Mucosa of descending colon (tissue), 3 donors: ENCODE results near the gene CEACAM6. TPM values are rescaled to one million over a fixed set of nuclear protein-coding genes. Genes with fewer than 3 reads are reported as not detected.

Experiments
- ATAC-seq: fragments of 200-7000 bp; cut with Tn5 transposase; one replicate; pipeline ENCODE4 v1.9.1; 2020; ENCODE audit warnings: mild to moderate bottlenecking, moderate library complexity
- DNase-seq, 3 donors: peaks; one replicate each; pipeline ENCODE4 v3.0.0-alpha.2; 2020
- H3K36me3 ChIP-seq: fragments of 200-600 bp; one replicate; pipeline ENCODE4 v1.8.0; 2021; ENCODE audit warnings: low read depth, mild to moderate bottlenecking
- H3K4me1 ChIP-seq: fragments of 200-600 bp; one replicate; pipeline ENCODE4 v1.8.0; 2021; ENCODE audit warnings: low read depth, mild to moderate bottlenecking
- H3K4me3 ChIP-seq: fragments of 200-600 bp; one replicate; pipeline ENCODE4 v1.8.0; 2021; ENCODE audit warnings: mild to moderate bottlenecking
- H3K9me3 ChIP-seq: fragments of 200-600 bp; one replicate; pipeline ENCODE4 v1.8.0; 2021; ENCODE audit warnings: mild to moderate bottlenecking
- CTCF ChIP-seq: fragments of 200-600 bp; IDR thresholded peaks from one replicate; pipeline ENCODE4 v1.8.0; 2022; ENCODE audit warnings: antibody characterized with exemption, mild to moderate bottlenecking
- intact Hi-C, 2 donors: fragments of 100-400 bp; cut with DNase I in 1 of 2; cut with micrococcal nuclease in 1 of 2; formaldehyde crosslinking; loops; one replicate each; pipeline versions ENCODE4 v1.11.0 to v1.11.1; 2022; cut with DNase I, micrococcal nuclease
- total RNA-seq, 3 donors: library from RNA; stranded (reverse); fragmentation: NEBNext Ultra II Directional in 2 of 3; extraction: Animal tissue kit (Norgen Biotek cat#: 25700) in 2 of 3; gene quantifications; one replicate each; pipeline versions ENCODE4 v1.2.1 to v1.2.4, GENCODE V29; 2021 to 2023
- donor health status: DM: no; HTN: no; CAD: no; lungs with moderate emphysema.
- donor health status: DM: no; HTN: no; CAD: no.
- donor health status: DM: no; HTN: yes; CAD: no.

Gene CEACAM6
- total RNA-seq, 3 donors from 2014 or later = 249 to 1,767 (median 431) TPM

- ATAC-seq = no peak
- TF ChIP-seq CTCF = no peak
- intact Hi-C loops = no loop called here
- Histone ChIP-seq H3K4me1 (peaks cover 13% of the 10 kb centered on the region), H3K4me3 (no peak overlapping the region), H3K36me3 (no peaks in the 10 kb centered on the region), H3K9me3 (no peaks in the 10 kb centered on the region)
- no peak for DNase-seq
These were observed 28.8 kb upstream of the CEACAM6 start for GRCh38 chr19:41726493-41726892.

- intact Hi-C loops = no loop called here
- H3K4me1 ChIP-seq = peaks cover 32% of the 10 kb centered on the region
- no peak for TF ChIP-seq CTCF
- ATAC-seq (no peak), DNase-seq (peak in 1 of 3 donors; percentile 75)
- H3K4me3 ChIP-seq = no peak overlapping the region
- H3K36me3 ChIP-seq = no peaks in the 10 kb centered on the region
- H3K9me3 ChIP-seq = no peaks in the 10 kb centered on the region
These were observed 21.2 kb upstream of the CEACAM6 start for GRCh38 chr19:41734156-41734555.

- ATAC-seq = peak; percentile 78
- H3K4me3 ChIP-seq = no peak overlapping the region
- H3K9me3 ChIP-seq = no peaks in the 10 kb centered on the region
- no peak for TF ChIP-seq CTCF
- no peaks in the 10 kb centered on the region for H3K36me3 ChIP-seq
- DNase-seq = peak; percentile 77 to 86 (median 83)
- H3K4me1 ChIP-seq = peaks cover 28% of the 10 kb centered on the region
- intact Hi-C loops = no loop called here
These were observed 20.7 kb upstream of the CEACAM6 start for GRCh38 chr19:41734585-41734984.

GRCh38 chr19:41735071-41735600 lies 20.2 kb upstream of the CEACAM6 start:
- TF ChIP-seq CTCF = no peak
- Histone ChIP-seq H3K4me1 (peaks cover 29% of the 10 kb centered on the region), H3K36me3 (no peaks in the 10 kb centered on the region), H3K4me3 (no peak overlapping the region), H3K9me3 (no peaks in the 10 kb centered on the region)
- ATAC-seq (peak; percentile 47), DNase-seq (no peak)
- intact Hi-C loops = no loop called here

- DNase-seq = no peak
- Histone ChIP-seq H3K4me3 (no peak overlapping the region), H3K9me3 (no peaks in the 10 kb centered on the region), H3K4me1 (peaks cover 23% of the 10 kb centered on the region), H3K36me3 (no peaks in the 10 kb centered on the region)
- intact Hi-C loops = no loop called here
- no peak for ATAC-seq
- TF ChIP-seq CTCF = no peak
These were observed 16.0 kb upstream of the CEACAM6 start for GRCh38 chr19:41739361-41739760.
